KOPT-K1 (cell line): ENCODE data around the gene CATSPERZ.
A peak's percentile ranks its signal among the peaks of the same experiment; 100 is the strongest.

Experiments used
- H3K27ac ChIP-seq: fragments of 200-600 bp; sonication (generic); 2 replicates; pipeline ENCODE4 v1.5.1; 2016; ENCODE audit warnings: antibody characterized with exemption, mild to moderate bottlenecking, low read depth, low read length; ENCODE audit not compliant: poor library complexity, severe bottlenecking
- H3K36me3 ChIP-seq: fragments of 200-600 bp; sonication (generic); 2 replicates; pipeline ENCODE4 v1.5.1; 2017; ENCODE audit warnings: antibody characterized with exemption, mild to moderate bottlenecking, low read length, moderate library complexity; ENCODE audit not compliant: insufficient read depth
- H3K9me3 ChIP-seq: fragments of 200-600 bp; sonication (generic); 2 replicates; pipeline ENCODE4 v1.5.1; 2017; ENCODE audit warnings: antibody characterized with exemption, low read length, mild to moderate bottlenecking; ENCODE audit not compliant: insufficient read depth, poor library complexity, severe bottlenecking

The CATSPERZ gene

DNA sequence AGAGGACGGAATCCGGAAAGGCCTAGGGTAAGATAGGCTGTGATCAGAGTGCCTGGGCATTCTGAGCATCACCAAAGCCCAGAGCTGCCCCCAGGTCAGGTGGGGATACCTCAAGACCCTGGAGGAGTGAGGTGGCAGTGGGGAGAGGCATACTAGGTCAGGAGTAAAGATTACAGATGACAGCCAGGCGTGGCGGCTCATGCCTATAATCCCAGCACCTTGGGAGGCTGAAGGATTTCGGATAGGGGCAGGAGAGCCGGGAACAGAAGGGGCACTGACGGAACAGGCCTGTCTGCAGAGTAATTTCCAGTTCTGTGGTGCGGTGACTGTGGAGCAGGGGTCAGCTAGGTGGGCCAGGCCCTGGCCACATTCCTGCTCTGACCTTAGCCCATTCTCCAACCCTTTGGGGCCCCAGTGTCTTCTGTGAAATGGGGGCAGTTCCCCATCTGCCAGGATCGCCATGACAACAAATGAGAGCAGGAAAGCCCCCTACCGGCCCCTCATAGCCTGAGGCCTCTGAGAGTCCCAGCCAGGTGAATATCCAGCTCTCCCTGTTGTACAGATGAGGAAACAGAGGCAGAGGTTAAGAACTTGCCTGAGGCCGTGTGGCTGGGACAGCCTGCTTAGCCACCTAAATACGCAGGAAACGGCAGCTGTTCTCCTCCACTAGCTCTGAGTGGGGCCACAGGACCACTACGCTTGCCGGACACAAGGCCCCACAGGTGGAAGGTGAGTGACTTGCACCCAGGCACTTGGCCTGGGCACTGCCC is 24.9 kb upstream of the CATSPERZ start:
- H3K27ac ChIP-seq = no peak overlapping the region
- H3K36me3 ChIP-seq = peaks cover 45% of the 10 kb centered on the region

GRCh38 chr11:64275841-64276240 is 24.3 kb upstream of the CATSPERZ start:
- H3K36me3 ChIP-seq = peaks cover 45% of the 10 kb centered on the region
- no peaks in the 10 kb centered on the region for H3K9me3 ChIP-seq
- H3K27ac ChIP-seq = no peak overlapping the region

More for the DNA sequence above, 24.9 kb upstream of the CATSPERZ start:
- H3K9me3 ChIP-seq = no peaks in the 10 kb centered on the region

- H3K36me3 ChIP-seq = peaks cover 53% of the 10 kb centered on the region
- no peaks in the 10 kb centered on the region for H3K9me3 ChIP-seq
- no peak overlapping the region for H3K27ac ChIP-seq
Measured at GRCh38 chr11:64276653-64277431, 23.3 kb upstream of the CATSPERZ start.

GRCh38 chr11:64278576-64279190 is 21.5 kb upstream of the CATSPERZ start:
- Histone ChIP-seq H3K36me3 (peaks cover 56% of the 10 kb centered on the region), H3K9me3 (no peaks in the 10 kb centered on the region), H3K27ac (no peak overlapping the region)

- Histone ChIP-seq H3K36me3 (peaks cover 34% of the 10 kb centered on the region), H3K9me3 (no peaks in the 10 kb centered on the region), H3K27ac (no peak overlapping the region)
Measured at GRCh38 chr11:64281957-64282770, 18.0 kb upstream of the CATSPERZ start.

- no peak overlapping the region for H3K27ac ChIP-seq
Measured at GRCh38 chr11:64283092-64283491, 17.1 kb upstream of the CATSPERZ start.

DNA sequence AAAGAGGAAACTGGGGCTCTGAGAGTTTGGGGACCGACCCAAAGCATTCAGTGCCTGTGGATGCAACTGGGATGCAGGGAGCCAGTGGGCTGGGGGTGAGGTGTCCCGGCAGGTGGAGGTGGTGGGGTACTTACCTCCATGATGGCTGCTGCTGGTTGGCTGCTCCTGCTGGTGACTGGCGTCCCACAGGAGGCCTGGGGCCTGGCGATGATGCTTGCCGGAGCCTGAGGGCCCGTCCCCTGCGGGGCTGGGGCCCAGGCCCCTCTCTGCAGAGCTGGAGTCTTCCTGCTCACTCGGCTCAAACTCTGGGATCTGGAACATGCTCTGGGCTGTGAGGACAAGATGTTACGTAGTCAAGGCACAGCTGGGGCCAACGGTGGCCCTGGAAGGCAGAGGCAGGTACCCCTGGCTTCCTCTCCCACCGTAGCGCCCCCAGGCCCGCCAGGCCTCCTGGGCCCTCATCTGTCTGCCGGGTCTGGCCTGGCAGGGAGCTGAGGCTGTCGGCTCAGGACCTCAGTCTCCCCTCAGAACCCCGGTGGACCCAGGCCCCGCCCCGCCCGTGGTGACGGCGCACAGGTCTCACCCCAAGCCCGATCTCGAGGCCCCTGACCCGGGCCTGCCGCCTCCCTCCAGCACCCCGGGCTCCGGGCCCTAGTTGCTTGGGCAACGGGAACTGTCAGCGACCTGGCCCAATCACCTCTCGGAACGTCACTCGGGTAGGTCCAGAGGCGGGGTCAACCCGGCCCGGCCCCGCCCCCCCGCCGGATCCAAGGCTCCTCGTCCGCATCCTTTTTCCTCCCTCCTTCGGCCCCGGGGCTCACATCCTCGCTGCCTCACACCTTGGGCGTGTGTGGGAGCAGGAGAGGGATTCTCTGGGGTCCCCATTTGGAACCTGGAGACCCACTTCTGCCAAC is 15.9 kb upstream of the CATSPERZ start, which contains the start of gene BAD:
BAD (minus strand) TSS at position 618 of the 914 bp plus-strand sequence; CDS start at position 321, 297 bp downstream.
- Histone ChIP-seq H3K9me3 (no peaks in the 10 kb centered on the region), H3K36me3 (peaks cover 15% of the 10 kb centered on the region; the same call in 1 of the 2 replicates), H3K27ac (peak within 1 kb of the TSS; percentile 90)

More at GRCh38 chr11:64283092-64283491, 17.1 kb upstream of the CATSPERZ start:
- Histone ChIP-seq H3K36me3 (peaks cover 25% of the 10 kb centered on the region; the same call in 1 of the 2 replicates), H3K9me3 (no peaks in the 10 kb centered on the region)

DNA sequence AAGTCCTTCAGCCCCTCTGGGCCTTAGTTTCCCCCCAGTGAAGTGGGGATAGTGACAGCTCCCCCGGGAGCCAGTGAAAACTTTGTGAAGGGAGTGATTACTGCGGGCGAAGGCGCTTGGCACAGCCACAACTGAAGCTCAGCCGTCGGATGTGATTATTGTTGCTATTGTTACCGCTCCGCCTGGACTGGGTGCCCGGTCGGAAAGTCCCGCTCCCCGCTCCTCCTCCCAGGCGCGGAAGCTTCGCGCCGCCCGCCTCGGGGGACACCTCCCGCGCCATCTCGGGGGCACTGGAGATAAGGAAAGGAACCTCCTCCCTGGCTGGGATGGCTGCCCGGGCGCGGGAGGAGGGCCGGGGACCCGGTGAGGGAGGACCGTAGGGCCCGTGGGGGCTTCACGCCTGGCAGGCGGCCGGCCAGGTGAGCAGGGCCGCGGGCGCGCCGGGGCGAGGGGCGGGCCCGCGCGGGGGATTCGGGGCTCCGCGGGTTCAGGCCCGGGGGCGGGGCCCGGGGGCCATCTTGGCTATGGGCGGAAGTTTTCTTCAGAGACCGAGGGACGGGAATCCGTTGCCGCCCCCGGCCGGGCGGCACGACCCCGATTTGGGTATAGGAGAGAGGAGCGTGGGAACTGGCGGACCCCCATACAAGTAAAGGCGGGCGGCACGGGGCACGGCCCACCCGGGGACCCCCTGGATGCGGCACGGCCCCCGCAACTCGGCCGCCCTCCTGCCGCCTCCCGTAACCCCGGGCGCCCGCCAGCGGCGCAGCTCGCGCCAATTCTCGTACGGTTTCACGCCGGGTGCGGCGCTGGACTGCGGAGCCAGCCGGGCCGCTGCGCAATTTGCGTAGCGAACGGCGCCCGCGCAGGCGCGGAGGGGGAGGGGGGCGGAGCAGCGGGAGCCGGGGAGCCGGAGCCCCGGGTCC is 14.9 kb upstream of the CATSPERZ start, which contains the start of gene GPR137:
GPR137 (plus strand) TSS at position 887 of the 923 bp plus-strand sequence. CDS start 677 bp downstream, outside the sequence.
- Histone ChIP-seq H3K27ac (peak within 1 kb of the TSS; percentile 90), H3K36me3 (peaks cover 15% of the 10 kb centered on the region; the same call in 1 of the 2 replicates), H3K9me3 (no peaks in the 10 kb centered on the region)

- peak overlapping the region; percentile 90 for H3K27ac ChIP-seq
- H3K9me3 ChIP-seq = no peaks in the 10 kb centered on the region
- H3K36me3 ChIP-seq = peaks cover 14% of the 10 kb centered on the region; the same call in 1 of the 2 replicates
Measured at GRCh38 chr11:64285885-64286800, 14.0 kb upstream of the CATSPERZ start.

- no peak overlapping the region for H3K27ac ChIP-seq
- peaks cover 7% of the 10 kb centered on the region; the same call in 1 of the 2 replicates for H3K36me3 ChIP-seq
- H3K9me3 ChIP-seq = no peaks in the 10 kb centered on the region
Measured at GRCh38 chr11:64286801-64287159, 13.4 kb upstream of the CATSPERZ start.

DNA sequence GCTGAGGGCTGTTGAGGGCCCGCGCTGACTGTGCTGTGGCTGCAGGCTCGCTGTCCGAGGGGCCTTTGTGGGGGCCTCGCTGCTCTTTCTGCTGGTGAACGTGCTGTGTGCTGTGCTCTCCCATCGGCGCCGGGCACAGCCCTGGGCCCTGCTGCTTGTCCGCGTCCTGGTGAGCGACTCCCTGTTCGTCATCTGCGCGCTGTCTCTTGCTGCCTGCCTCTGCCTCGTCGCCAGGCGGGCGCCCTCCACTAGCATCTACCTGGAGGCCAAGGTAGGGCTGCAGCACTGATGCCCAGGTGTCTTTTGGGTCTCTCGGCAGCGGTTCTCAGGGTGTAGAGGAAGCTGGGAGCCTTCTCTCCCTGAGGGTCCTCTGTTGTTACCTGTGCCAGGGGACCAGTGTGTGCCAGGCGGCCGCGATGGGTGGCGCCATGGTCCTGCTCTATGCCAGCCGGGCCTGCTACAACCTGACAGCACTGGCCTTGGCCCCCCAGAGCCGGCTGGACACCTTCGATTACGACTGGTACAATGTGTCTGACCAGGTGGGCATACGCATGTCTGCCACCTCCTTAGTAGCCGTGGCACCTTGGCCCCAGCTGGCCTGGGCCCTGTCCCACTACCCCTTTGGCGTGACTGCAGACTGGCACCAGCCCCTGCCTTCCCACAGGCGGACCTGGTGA is 12.3 kb upstream of the CATSPERZ start:
- no peak overlapping the region for H3K27ac ChIP-seq

More for the DNA sequence above, 12.3 kb upstream of the CATSPERZ start:
- H3K36me3 ChIP-seq = no peaks in the 10 kb centered on the region
- H3K9me3 ChIP-seq = no peaks in the 10 kb centered on the region
